Thyroid gland (tissue), 4 donors: ENCODE measurements around the gene PER2.
"Not testable (repeated sequence)": the region's sequence is repeated elsewhere in the genome, so short reads cannot be mapped to it uniquely, and the experiment has no call there.

Experiments used
- CTCF ChIP-seq, 6 experiments: fragments of 200-600 bp in 3 of 6; fragments of 450-650 bp in 3 of 6; sonication (generic) in 3 of 6; IDR thresholded peaks; one replicate each; pipeline ENCODE4 v1.5.1; 2016 to 2019; ENCODE audit warnings: antibody characterized with exemption in 6 of 6, mild to moderate bottlenecking in 2 of 6, inconsistent platforms in 1 of 6, moderate library complexity in 1 of 6
- POLR2A ChIP-seq, 2 donors: fragments of 450-650 bp; IDR thresholded peaks; one replicate each; pipeline ENCODE4 v1.6.1; 2017; ENCODE audit warnings: antibody characterized with exemption in 2 of 2, mild to moderate bottlenecking in 2 of 2, moderate library complexity in 1 of 2

- TF ChIP-seq CTCF, POLR2A (IDR thresholded peaks at IDR 0.05): not testable (repeated sequence)
Measured at GRCh38 chr2:238310721-238311120, 22.3 kb upstream of the PER2 start.
